Measurements from ENCODE around the gene PAPOLB. TPM values are rescaled to one million over a fixed set of nuclear protein-coding genes. Genes with fewer than 3 reads are reported as not detected.

Gene PAPOLB
- total and polyA plus RNA-seq, 2 of the 8 experiments (the other 6 are each of a cell fraction or from before 2014, with no cell fraction given), result 0.02 to 0.15 TPM

GRCh38 chr7:4876586-4876985 is 14.8 kb upstream of the PAPOLB start (continued):
- TF ChIP-seq CHD7 (IDR thresholded peaks at IDR 0.05; ENCODE audit: insufficient replicate concordance, low read length) (no peak), E2F6 (IDR thresholded peaks at IDR 0.05) (no peak)

All from H1 (cell line).